HCT116 (cell line): ENCODE results near the gene PRPF31. TPM values are rescaled to one million over a fixed set of nuclear protein-coding genes. Genes with fewer than 3 reads are reported as not detected.

ENCODE experiments used
- ATAC-seq: fragments of 200-7000 bp; cut with Tn5 transposase; 2 replicates; pipeline ENCODE4 v1.9.1; 2020; ENCODE audit warnings: mild to moderate bottlenecking, moderate library complexity
- BruUV-seq: library from RNA; stranded (reverse); fragments of 400-500 nt; replicated peaks from 2 replicates; lab custom pipeline; 2021; lab: Mats Ljungman, UMichigan
- CTCF ChIA-PET: fragments of 300-600 bp; sonication (Branson Sonifier 250); formaldehyde crosslinking; loops from one replicate; lab custom pipeline; 2021; ENCODE audit warnings: antibody characterized with exemption; lab: Charles Lee
- POLR2A ChIA-PET: fragments of 300-600, 350-600 bp; sonication (Branson Sonifier 250); formaldehyde crosslinking; loops from one replicate; lab custom pipeline; 2021; ENCODE audit warnings: antibody characterized with exemption; lab: Charles Lee
- RAD21 ChIA-PET, 2 experiments: fragments of 300-600 bp; sonication (Branson Sonifier 250); formaldehyde crosslinking; loops; one replicate each; lab custom pipeline; 2023; ENCODE audit warnings: low total read pairs in 2 of 2; ENCODE audit not compliant: uncharacterized antibody in 2 of 2, unreplicated experiment in 2 of 2, low non-redundant PET in 1 of 2; lab: Charles Lee
- DNase-seq: peaks from one replicate; pipeline ENCODE4 v3.0.0-alpha.2; 2010; ENCODE audit warnings: low read depth, low spot score
- H2AFZ ChIP-seq: fragments of 200-600 bp; shearing (Covaris generic), sonication (generic); 2 replicates; pipeline ENCODE4 v1.6.1; 2017; ENCODE audit warnings: low read depth, mixed run types, mixed read lengths, antibody characterized with exemption, low read length; ENCODE audit not compliant: poor library complexity, severe bottlenecking
- H3K27ac ChIP-seq: 2 replicates; pipeline ENCODE4 v1.5.1; 2012; ENCODE audit warnings: low read depth, low read length
- H3K27me3 ChIP-seq: fragments of 200-600 bp; sonication (generic); 2 replicates; pipeline ENCODE4 v1.6.1; 2016; ENCODE audit warnings: mixed run types, low read length, mixed read lengths; ENCODE audit not compliant: insufficient read depth
- H3K36me3 ChIP-seq, 2 experiments: fragments of 200-500 bp in 1 of 2; fragments of 200-600 bp in 1 of 2; sonication (Bioruptor generic) in 1 of 2; sonication (generic) in 1 of 2; 2 replicates each; pipeline versions ENCODE4 v1.5.1 to v1.6.1; 2014 to 2016; ENCODE audit warnings: low read length in 2 of 2, inconsistent platforms in 1 of 2, mixed read lengths in 1 of 2, mixed run types in 1 of 2; ENCODE audit not compliant: insufficient read depth in 2 of 2, control insufficient read depth in 1 of 2
- H3K4me1 ChIP-seq, 2 experiments: fragments of 200-600 bp in 1 of 2; sonication (generic) in 1 of 2; 2 replicates each; pipeline versions ENCODE4 v1.5.1 to v1.6.1; 2012 to 2017; ENCODE audit warnings: low read length in 2 of 2, inconsistent platforms in 1 of 2, mild to moderate bottlenecking in 1 of 2, mixed read lengths in 1 of 2, mixed run types in 1 of 2, moderate library complexity in 1 of 2; ENCODE audit not compliant: insufficient read depth in 2 of 2, control insufficient read depth in 1 of 2
- H3K4me2 ChIP-seq: fragments of 200-600 bp; sonication (generic); 2 replicates; pipeline ENCODE4 v1.6.1; 2017; ENCODE audit warnings: mixed run types, low read length, mixed read lengths
- H3K4me3 ChIP-seq, 2 experiments: fragments of 200-600 bp in 1 of 2; sonication (generic) in 1 of 2; replicated peaks in 1 of 2; 2 replicates each; pipeline ENCODE4 v1.5.1; 2011 to 2016; ENCODE audit warnings: low read length in 2 of 2, control low read depth in 1 of 2, low read depth in 1 of 2, mild to moderate bottlenecking in 1 of 2, mixed read lengths in 1 of 2, mixed run types in 1 of 2
- H3K79me2 ChIP-seq: fragments of 200-600 bp; sonication (generic); 2 replicates; pipeline ENCODE4 v1.6.1; 2017; ENCODE audit warnings: mild to moderate bottlenecking, mixed run types, low read length, moderate library complexity, mixed read lengths; ENCODE audit not compliant: insufficient read depth
- H3K9ac ChIP-seq: fragments of 200-600 bp; sonication (generic); 2 replicates; pipeline ENCODE4 v1.6.1; 2016; ENCODE audit warnings: low read length, mixed read lengths
- H3K9me2 ChIP-seq: fragments of 200-600 bp; sonication (generic), shearing (Covaris generic); 2 replicates; pipeline ENCODE4 v1.6.1; 2017; ENCODE audit warnings: mixed run types, mild to moderate bottlenecking, moderate library complexity; ENCODE audit not compliant: insufficient read depth
- H3K9me3 ChIP-seq, 2 experiments: fragments of 200-500 bp in 1 of 2; fragments of 200-600 bp in 1 of 2; sonication (Bioruptor generic) in 1 of 2; sonication (generic) in 1 of 2; 2 replicates each; pipeline ENCODE4 v1.6.1; 2014 to 2017; ENCODE audit warnings: low read length in 2 of 2, mixed read lengths in 2 of 2, inconsistent platforms in 1 of 2, low read depth in 1 of 2, mild to moderate bottlenecking in 1 of 2, mixed run types in 1 of 2, moderate library complexity in 1 of 2; ENCODE audit not compliant: control insufficient read depth in 1 of 2, insufficient read depth in 1 of 2
- H4K20me1 ChIP-seq: fragments of 200-600 bp; sonication (generic), shearing (Covaris generic); 2 replicates; pipeline ENCODE4 v1.6.1; 2017; ENCODE audit warnings: mixed run types, mild to moderate bottlenecking, moderate library complexity; ENCODE audit not compliant: insufficient read depth
- EGR1 ChIP-seq: IDR thresholded peaks from 2 replicates; pipeline ENCODE4 v1.6.1; 2012; ENCODE audit warnings: low read depth
- ELF1 ChIP-seq: IDR thresholded peaks from 2 replicates; pipeline ENCODE4 v1.6.1; 2012; ENCODE audit warnings: low read depth, borderline replicate concordance
- EZH2 ChIP-seq: fragments of 200-600 bp; sonication (generic); IDR thresholded peaks from 2 replicates; pipeline ENCODE4 v1.6.1; 2017; ENCODE audit warnings: antibody characterized with exemption, mixed run types
- POLR2A ChIP-seq: IDR thresholded peaks from 2 replicates; pipeline ENCODE4 v1.7.0; 2011; ENCODE audit warnings: borderline replicate concordance; ENCODE audit not compliant: insufficient read depth, insufficient read length; ENCODE audit errors: extremely low read depth
- POLR2AphosphoS5 ChIP-seq: IDR thresholded peaks from 2 replicates; pipeline ENCODE4 v1.6.1; 2011; ENCODE audit warnings: mild to moderate bottlenecking, low read depth, low read length, moderate library complexity
- RAD21 ChIP-seq: IDR thresholded peaks from 2 replicates; pipeline ENCODE4 v1.6.1; 2012; ENCODE audit warnings: low read depth, mild to moderate bottlenecking
- SIN3A ChIP-seq: IDR thresholded peaks from 2 replicates; pipeline ENCODE4 v1.6.1; 2012; ENCODE audit warnings: low read depth
- SP1 ChIP-seq: IDR thresholded peaks from 2 replicates; pipeline ENCODE4 v1.6.1; 2012; ENCODE audit warnings: low read depth
- SRF ChIP-seq: IDR thresholded peaks from 2 replicates; pipeline ENCODE4 v1.6.1; 2012; ENCODE audit warnings: low read depth
- TCF7L2 ChIP-seq: IDR thresholded peaks from 2 replicates; pipeline ENCODE4 v1.7.0; 2011; ENCODE audit warnings: borderline replicate concordance, inconsistent platforms; ENCODE audit not compliant: insufficient read depth, insufficient read length; ENCODE audit errors: extremely low read depth
- YY1 ChIP-seq: IDR thresholded peaks from 2 replicates; pipeline ENCODE4 v1.6.1; 2011; ENCODE audit warnings: low read length, low read depth, moderate library complexity, mild to moderate bottlenecking; ENCODE audit not compliant: insufficient replicate concordance; ENCODE audit errors: extremely low read depth
- ZFX ChIP-seq: fragments of 450-650 bp; IDR thresholded peaks from 2 replicates; pipeline ENCODE4 v1.6.1; 2017
- ZNF274 ChIP-seq: fragments of 200-500 bp; sonication (Bioruptor generic); IDR thresholded peaks from 2 replicates; pipeline ENCODE4 v1.6.1; 2014; ENCODE audit warnings: mild to moderate bottlenecking, low read depth, low read length, inconsistent platforms
- intact Hi-C: fragments of 100-400 bp; cut with micrococcal nuclease; formaldehyde crosslinking; loops from 2 replicates; pipeline ENCODE4 v1.10.0; 2022
- total RNA-seq: library from RNA; stranded (reverse); gene quantifications from one replicate; pipeline ENCODE4 v1.2.1, GENCODE V29; 2021; ENCODE audit not compliant: unreplicated experiment
- TF ChIP-seq, protein P1 (sequence below): IDR thresholded peaks from 2 replicates; pipeline ENCODE4 v1.6.1; 2012; ENCODE audit warnings: low read depth

PRPF31 gene
- total RNA-seq, 1 experiment from 2014 or later: 99.0 TPM

DNA sequence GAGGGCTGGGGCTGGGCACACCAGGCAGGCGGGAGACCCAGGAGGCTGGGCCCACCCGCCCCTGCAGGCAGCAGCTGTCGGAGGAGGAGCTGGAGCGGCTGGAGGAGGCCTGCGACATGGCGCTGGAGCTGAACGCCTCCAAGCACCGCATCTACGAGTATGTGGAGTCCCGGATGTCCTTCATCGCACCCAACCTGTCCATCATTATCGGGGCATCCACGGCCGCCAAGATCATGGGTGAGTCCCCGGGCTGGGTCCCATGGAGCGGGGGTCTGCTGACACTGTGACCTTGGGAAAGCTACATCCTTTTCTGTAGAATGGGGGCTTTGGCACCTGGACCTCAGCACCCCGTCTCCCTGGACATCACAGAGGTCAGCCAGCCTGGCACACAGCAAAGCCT is 8.1 kb downstream of the PRPF31 start:
- ATAC-seq: no peak
- intact Hi-C loops: no loop called here
- Histone ChIP-seq H3K27ac (no peak overlapping the region), H3K4me1 (no peaks in the 10 kb centered on the region), H3K9me2 (no peaks in the 10 kb centered on the region), H3K4me2 (no peak overlapping the region), H3K9me3 (no peaks in the 10 kb centered on the region), H2AFZ (no peak overlapping the region), H3K27me3 (no peaks in the 10 kb centered on the region), H3K79me2 (peaks cover under 1% of the 10 kb centered on the region; the same call in 1 of the 2 replicates), H3K4me3 (no peak overlapping the region), H3K36me3 (peaks cover 36 to 43% of the 10 kb centered on the region in 2 experiments; a peak in 3 of 4 replicates), H3K9ac (no peak overlapping the region), H4K20me1 (no peaks in the 10 kb centered on the region)
- ChIA-PET POLR2A (interaction anchor here (1.4 kb wide), 1 partner anchor 14 kb away, joined by 3 read pairs; the partner anchor contains the start of gene CNOT3), RAD21 (no interaction called here), CTCF (no interaction called here)
- TF ChIP-seq POLR2AphosphoS5 (no peak), ELF1 (no peak), TCF7L2 (no peak), SRF (no peak), SIN3A (no peak), EZH2 (no peak), RAD21 (no peak)
- DNase-seq: no peak
- no TSS peak for BruUV-seq

DNA sequence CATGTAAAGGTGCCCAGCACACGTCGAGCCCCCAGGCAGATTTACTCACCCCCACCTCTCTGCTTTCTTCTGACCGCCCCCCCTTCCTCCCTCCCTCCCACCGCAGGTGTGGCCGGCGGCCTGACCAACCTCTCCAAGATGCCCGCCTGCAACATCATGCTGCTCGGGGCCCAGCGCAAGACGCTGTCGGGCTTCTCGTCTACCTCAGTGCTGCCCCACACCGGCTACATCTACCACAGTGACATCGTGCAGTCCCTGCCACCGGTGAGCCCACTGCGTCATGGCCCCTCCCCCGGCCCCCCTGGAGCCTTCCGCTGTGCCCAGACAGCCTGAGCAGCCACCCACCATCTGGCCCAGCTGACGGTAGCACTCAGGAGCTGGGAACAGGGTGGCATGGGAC is 8.8 kb downstream of the PRPF31 start:
- intact Hi-C loops: no loop called here
- no peak overlapping the region for H3K9ac ChIP-seq
- no peaks in the 10 kb centered on the region for H3K9me2 ChIP-seq
- no peak overlapping the region for H2AFZ ChIP-seq
- ChIA-PET POLR2A (interaction anchor here (1.4 kb wide), 1 partner anchor 13 kb away, joined by 3 read pairs; the partner anchor contains the start of gene CNOT3), CTCF (no interaction called here), RAD21 (no interaction called here)
- ATAC-seq: no peak
- H3K4me2 ChIP-seq: no peak overlapping the region
- TF ChIP-seq ELF1 (no peak), EGR1 (no peak), ZFX (no peak), RAD21 (no peak), SP1 (no peak), ZNF274 (no peak), YY1 (no peak), SRF (no peak), POLR2A (no peak)
- TF ChIP-seq, protein P1, sequence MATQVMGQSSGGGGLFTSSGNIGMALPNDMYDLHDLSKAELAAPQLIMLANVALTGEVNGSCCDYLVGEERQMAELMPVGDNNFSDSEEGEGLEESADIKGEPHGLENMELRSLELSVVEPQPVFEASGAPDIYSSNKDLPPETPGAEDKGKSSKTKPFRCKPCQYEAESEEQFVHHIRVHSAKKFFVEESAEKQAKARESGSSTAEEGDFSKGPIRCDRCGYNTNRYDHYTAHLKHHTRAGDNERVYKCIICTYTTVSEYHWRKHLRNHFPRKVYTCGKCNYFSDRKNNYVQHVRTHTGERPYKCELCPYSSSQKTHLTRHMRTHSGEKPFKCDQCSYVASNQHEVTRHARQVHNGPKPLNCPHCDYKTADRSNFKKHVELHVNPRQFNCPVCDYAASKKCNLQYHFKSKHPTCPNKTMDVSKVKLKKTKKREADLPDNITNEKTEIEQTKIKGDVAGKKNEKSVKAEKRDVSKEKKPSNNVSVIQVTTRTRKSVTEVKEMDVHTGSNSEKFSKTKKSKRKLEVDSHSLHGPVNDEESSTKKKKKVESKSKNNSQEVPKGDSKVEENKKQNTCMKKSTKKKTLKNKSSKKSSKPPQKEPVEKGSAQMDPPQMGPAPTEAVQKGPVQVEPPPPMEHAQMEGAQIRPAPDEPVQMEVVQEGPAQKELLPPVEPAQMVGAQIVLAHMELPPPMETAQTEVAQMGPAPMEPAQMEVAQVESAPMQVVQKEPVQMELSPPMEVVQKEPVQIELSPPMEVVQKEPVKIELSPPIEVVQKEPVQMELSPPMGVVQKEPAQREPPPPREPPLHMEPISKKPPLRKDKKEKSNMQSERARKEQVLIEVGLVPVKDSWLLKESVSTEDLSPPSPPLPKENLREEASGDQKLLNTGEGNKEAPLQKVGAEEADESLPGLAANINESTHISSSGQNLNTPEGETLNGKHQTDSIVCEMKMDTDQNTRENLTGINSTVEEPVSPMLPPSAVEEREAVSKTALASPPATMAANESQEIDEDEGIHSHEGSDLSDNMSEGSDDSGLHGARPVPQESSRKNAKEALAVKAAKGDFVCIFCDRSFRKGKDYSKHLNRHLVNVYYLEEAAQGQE: no peak
- H3K4me1 ChIP-seq: no peaks in the 10 kb centered on the region
- no peak overlapping the region for H3K4me3 ChIP-seq
- H3K36me3 ChIP-seq: peaks cover 42 to 47% of the 10 kb centered on the region in 2 experiments; a peak in 3 of 4 replicates
- H3K27me3 ChIP-seq: no peaks in the 10 kb centered on the region
- H3K79me2 ChIP-seq: no peaks in the 10 kb centered on the region
- no peaks in the 10 kb centered on the region for H4K20me1 ChIP-seq
- no peak for DNase-seq
- no peaks in the 10 kb centered on the region for H3K9me3 ChIP-seq
- no TSS peak for BruUV-seq
- no peak overlapping the region for H3K27ac ChIP-seq
